H1 (cell line): ENCODE results near the gene KRTAP2-4. TPM values are rescaled to one million over a fixed set of nuclear protein-coding genes. Genes with fewer than 3 reads are reported as not detected.

Experiments used
- CTCF ChIA-PET: fragments of 300-600 bp; sonication (Branson Sonifier 250); formaldehyde crosslinking; loops from one replicate; lab custom pipeline; 2021; ENCODE audit not compliant: partially characterized antibody; lab: Charles Lee
- POLR2A ChIA-PET: fragments of 300-600 bp; sonication (Branson Sonifier 250); formaldehyde crosslinking; loops from one replicate; lab custom pipeline; 2021; ENCODE audit warnings: inconsistent platforms; ENCODE audit not compliant: partially characterized antibody; lab: Charles Lee
- DNase-seq, 2 experiments: peaks; one replicate each; pipeline versions ENCODE4 v3.0.0 to v3.0.0-alpha.2; 2010 to 2022; ENCODE audit warnings: low spot score in 2 of 2, low read depth in 1 of 2, mixed read lengths in 1 of 2
- FAIRE-seq: peaks from 2 replicates; lab custom pipeline; 2011; peaks lifted over from hg19 to GRCh38; lab: Jason Lieb, UNC
- H2AFZ ChIP-seq: 2 replicates; pipeline ENCODE4 v1.8.1; 2012; ENCODE audit warnings: low read length, inconsistent platforms
- H2AK5ac ChIP-seq: 2 replicates; pipeline ENCODE4 v1.6.1; 2013; ENCODE audit warnings: low read depth, low read length
- H2BK120ac ChIP-seq: replicated peaks from 2 replicates; pipeline ENCODE3; 2013; ENCODE audit warnings: low read depth, low read length, inconsistent platforms
- H2BK12ac ChIP-seq: 2 replicates; pipeline ENCODE4 v1.6.1; 2013; ENCODE audit warnings: low read depth, low read length
- H2BK15ac ChIP-seq: 2 replicates; pipeline ENCODE4 v1.6.1; 2013; ENCODE audit warnings: low read length
- H2BK20ac ChIP-seq: 2 replicates; pipeline ENCODE4 v1.6.1; 2013; ENCODE audit warnings: low read length
- H2BK5ac ChIP-seq: 2 replicates; pipeline ENCODE4 v1.6.1; 2013; ENCODE audit warnings: low read depth, low read length
- H3K14ac ChIP-seq: 2 replicates; pipeline ENCODE4 v1.6.1; 2013; ENCODE audit warnings: inconsistent platforms; ENCODE audit not compliant: insufficient read length
- H3K18ac ChIP-seq: 2 replicates; pipeline ENCODE4 v1.6.1; 2013; ENCODE audit warnings: low read length; ENCODE audit errors: extremely low read depth
- H3K23ac ChIP-seq: 2 replicates; pipeline ENCODE4 v1.6.1; 2013; ENCODE audit warnings: inconsistent platforms; ENCODE audit not compliant: insufficient read length
- H3K23me2 ChIP-seq: 2 replicates; pipeline ENCODE4 v1.6.1; 2013; ENCODE audit warnings: low read depth, low read length
- H3K27ac ChIP-seq: 2 replicates; pipeline ENCODE4 v1.6.1; 2011; ENCODE audit warnings: low read depth, low read length, inconsistent platforms
- H3K27me3 ChIP-seq, 4 experiments: replicated peaks in 1 of 4; 1 replicate in 1 of 4; 2 replicates in 3 of 4; pipeline versions ENCODE4 v1.6.1 to v1.8.1; 2011 to 2013; ENCODE audit warnings: low read length in 3 of 4, mild to moderate bottlenecking in 3 of 4, inconsistent platforms in 2 of 4, mixed read lengths in 2 of 4, moderate library complexity in 1 of 4; ENCODE audit not compliant: control insufficient read depth in 3 of 4, insufficient read depth in 3 of 4; ENCODE audit errors: extremely low read depth in 1 of 4
- H3K36me3 ChIP-seq, 4 experiments: 2 replicates each; pipeline versions ENCODE4 v1.6.1 to v1.8.1; 2011 to 2013; ENCODE audit warnings: mild to moderate bottlenecking in 4 of 4, low read length in 3 of 4, moderate library complexity in 2 of 4, control low read depth in 1 of 4, inconsistent platforms in 1 of 4; ENCODE audit not compliant: insufficient read depth in 4 of 4, control insufficient read depth in 2 of 4
- H3K4ac ChIP-seq: replicated peaks from 2 replicates; pipeline ENCODE3; 2013; ENCODE audit warnings: low read length, low read depth, mixed read lengths, inconsistent platforms; ENCODE audit not compliant: insufficient read length
- H3K4me1 ChIP-seq, 4 experiments: replicated peaks in 1 of 4; 1 replicate in 1 of 4; 2 replicates in 3 of 4; pipeline versions ENCODE4 v1.6.1 to v1.8.1; 2011 to 2013; ENCODE audit warnings: low read length in 3 of 4, inconsistent platforms in 2 of 4, mixed read lengths in 1 of 4; ENCODE audit not compliant: insufficient read depth in 4 of 4, control insufficient read depth in 3 of 4
- H3K4me2 ChIP-seq, 2 experiments: 2 replicates each; pipeline versions ENCODE4 v1.6.1 to v1.8.1; 2011 to 2013; ENCODE audit warnings: low read depth in 2 of 2, low read length in 2 of 2, control low read depth in 1 of 2, inconsistent platforms in 1 of 2, mild to moderate bottlenecking in 1 of 2; ENCODE audit not compliant: insufficient read depth in 1 of 2
- H3K4me3 ChIP-seq, 4 experiments: fragments of 200-600, 300-600 bp in 1 of 4; sonication (generic), shearing (Covaris generic), sonication (Bioruptor Twin) in 1 of 4; 2 replicates each; pipeline versions ENCODE4 v1.5.1 to v1.8.1; 2011 to 2016; ENCODE audit warnings: low read length in 4 of 4, low read depth in 3 of 4, control low read depth in 2 of 4, inconsistent platforms in 2 of 4, mild to moderate bottlenecking in 2 of 4, mixed read lengths in 1 of 4, moderate library complexity in 1 of 4; ENCODE audit not compliant: insufficient read depth in 2 of 4; ENCODE audit errors: extremely low read depth in 1 of 4
- H3K56ac ChIP-seq: replicated peaks from 2 replicates; pipeline ENCODE3; 2013; ENCODE audit warnings: low read depth, mild to moderate bottlenecking, mixed read lengths, low read length, inconsistent platforms; ENCODE audit not compliant: insufficient read length
- H3K79me1 ChIP-seq: 2 replicates; pipeline ENCODE4 v1.6.1; 2013; ENCODE audit warnings: low read depth, low read length, control low read depth
- H3K79me2 ChIP-seq, 2 experiments: 2 replicates each; pipeline versions ENCODE4 v1.6.1 to v1.8.1; 2012 to 2013; ENCODE audit warnings: low read length in 2 of 2, mild to moderate bottlenecking in 2 of 2, inconsistent platforms in 1 of 2; ENCODE audit not compliant: insufficient read depth in 2 of 2, control insufficient read depth in 1 of 2
- H3K9ac ChIP-seq, 4 experiments: replicated peaks in 1 of 4; 1 replicate in 1 of 4; 2 replicates in 3 of 4; pipeline versions ENCODE4 v1.6.1 to v1.8.1; 2011 to 2013; ENCODE audit warnings: low read depth in 3 of 4, low read length in 3 of 4, control low read depth in 2 of 4, mild to moderate bottlenecking in 2 of 4, moderate library complexity in 2 of 4, inconsistent platforms in 1 of 4; ENCODE audit errors: extremely low read depth in 1 of 4
- H3K9me3 ChIP-seq, 2 experiments: 2 replicates each; pipeline versions ENCODE4 v1.6.1 to v1.8.1; 2012 to 2013; ENCODE audit warnings: mild to moderate bottlenecking in 2 of 2, moderate library complexity in 2 of 2, control low read depth in 1 of 2, inconsistent platforms in 1 of 2, low read depth in 1 of 2, low read length in 1 of 2, mixed read lengths in 1 of 2; ENCODE audit not compliant: insufficient read depth in 2 of 2
- H4K20me1 ChIP-seq, 2 experiments: replicated peaks in 1 of 2; 2 replicates each; pipeline versions ENCODE3 to v1.8.1; 2011 to 2013; ENCODE audit warnings: inconsistent platforms in 2 of 2, low read length in 2 of 2, mild to moderate bottlenecking in 1 of 2; ENCODE audit not compliant: insufficient read depth in 2 of 2, control insufficient read depth in 1 of 2
- H4K5ac ChIP-seq: 2 replicates; pipeline ENCODE4 v1.6.1; 2013; ENCODE audit warnings: low read length, low read depth, mixed read lengths, inconsistent platforms; ENCODE audit not compliant: insufficient read length
- H4K8ac ChIP-seq: 2 replicates; pipeline ENCODE4 v1.8.0; 2013; ENCODE audit warnings: mild to moderate bottlenecking, moderate library complexity, low read length, inconsistent platforms; ENCODE audit not compliant: insufficient read depth; ENCODE audit errors: extremely low read depth
- H4K91ac ChIP-seq: replicated peaks from 2 replicates; pipeline ENCODE3; 2013; ENCODE audit warnings: low read length, mixed read lengths, inconsistent platforms; ENCODE audit not compliant: insufficient read length
- CREB1 ChIP-seq: IDR thresholded peaks from 2 replicates; pipeline ENCODE4 v1.6.1; 2012; ENCODE audit warnings: inconsistent platforms
- FOSL1 ChIP-seq: IDR thresholded peaks from 2 replicates; pipeline ENCODE4 v1.6.1; 2011; ENCODE audit warnings: mild to moderate bottlenecking, low read depth, low read length, moderate library complexity; ENCODE audit not compliant: insufficient read depth
- HDAC2 ChIP-seq, 2 experiments: fragments of 300-600 bp in 1 of 2; sonication (generic) in 1 of 2; IDR thresholded peaks; 2 replicates each; pipeline ENCODE4 v1.6.1; 2011 to 2012; ENCODE audit warnings: low read depth in 2 of 2, low read length in 2 of 2, mild to moderate bottlenecking in 2 of 2, moderate library complexity in 2 of 2, borderline replicate concordance in 1 of 2, inconsistent platforms in 1 of 2
- RNF2 ChIP-seq: fragments of 200-900, 300-1000 bp; sonication (generic); IDR thresholded peaks from 2 replicates; pipeline ENCODE4 v1.7.1; 2016; ENCODE audit warnings: borderline replicate concordance, low read depth, mild to moderate bottlenecking, antibody characterized with exemption, low read length; ENCODE audit not compliant: poor library complexity, severe bottlenecking; ENCODE audit errors: missing control alignments
- SAP30 ChIP-seq: fragments of 300-600 bp; sonication (generic); IDR thresholded peaks from 2 replicates; pipeline ENCODE4 v1.7.1; 2012; ENCODE audit warnings: low read length, moderate library complexity, mild to moderate bottlenecking, inconsistent platforms; ENCODE audit not compliant: insufficient read depth, insufficient replicate concordance
- SUZ12 ChIP-seq: fragments of 200-600 bp; sonication (generic); IDR thresholded peaks from 2 replicates; pipeline ENCODE4 v1.6.1; 2012; ENCODE audit warnings: mild to moderate bottlenecking, inconsistent platforms, low read length, moderate library complexity, mixed read lengths
- polyA plus RNA-seq, 7 experiments: library from polyadenylated mRNA; depleted of rRNA in 3 of 7; stranded (reverse) in 5 of 7; unstranded in 2 of 7; fragments of >200 nt in 5 of 7; fragments of 200-250 nt in 2 of 7; gene quantifications; 1 replicate in 5 of 7; 2 replicates in 1 of 7; 4 replicates in 1 of 7; pipeline versions ENCODE4 v1.2.1 to v1.2.3, GENCODE V29; 2011 to 2013; ENCODE audit warnings: missing spikeins in 2 of 7, mixed read lengths in 2 of 7
- total RNA-seq: library from RNA; stranded (reverse); fragmentation: NEBNext Ultra II Directional; extraction: Animal tissue kit (Norgen Biotek cat#: 25700); gene quantifications from 2 replicates; pipeline ENCODE4 v1.2.1, GENCODE V29; 2021

Gene KRTAP2-4
- total and polyA plus RNA-seq, 2 of the 8 experiments (the other 6 are each of a cell fraction or from before 2014, with no cell fraction given): not detected

GRCh38 chr17:41020336-41020735 is 45.3 kb downstream of the KRTAP2-4 start:
- no peak overlapping the region for H2AFZ ChIP-seq
- no peaks in the 10 kb centered on the region for H4K20me1 ChIP-seq
- no peak overlapping the region for H3K9ac ChIP-seq
- H3K4me2 ChIP-seq: no peak overlapping the region
- no peak overlapping the region for H4K91ac ChIP-seq
- no peaks in the 10 kb centered on the region for H3K9me3 ChIP-seq
- H3K36me3 ChIP-seq: no peaks in the 10 kb centered on the region
- no peak overlapping the region for H2BK12ac ChIP-seq
- no peak overlapping the region for H2BK120ac ChIP-seq
- no peak overlapping the region for H3K4ac ChIP-seq
- H3K27me3 ChIP-seq: no peaks in the 10 kb centered on the region; a peak in 1 of 7 replicates
- DNase-seq (no peak), FAIRE-seq (no peak)
- H4K5ac ChIP-seq: no peak overlapping the region
- H2BK15ac ChIP-seq: no peak overlapping the region
- H2AK5ac ChIP-seq: no peak overlapping the region
- H3K23me2 ChIP-seq: no peaks in the 10 kb centered on the region
- H3K79me2 ChIP-seq: no peaks in the 10 kb centered on the region
- H3K18ac ChIP-seq: no peak overlapping the region
- no peak overlapping the region for H3K4me3 ChIP-seq
- H3K14ac ChIP-seq: no peak overlapping the region
- no peak overlapping the region for H4K8ac ChIP-seq
- ChIA-PET CTCF (interaction anchor here (0.6 to 1.3 kb wide), 4 partner anchors 40 to 459 kb away, joined by 3 to 4 read pairs (median 3); no protein-coding TSS in a partner anchor), POLR2A (no interaction called here)
- H2BK20ac ChIP-seq: no peak overlapping the region
- H3K27ac ChIP-seq: no peak overlapping the region
- TF ChIP-seq FOSL1 (no peak), CREB1 (no peak), HDAC2 (IDR thresholded peaks at IDR 0.05; ENCODE audit: borderline replicate concordance in 1 of 2, low read depth in 2 of 2, low read length in 2 of 2) (no peak), SUZ12 (no peak), SAP30 (no peak), RNF2 (no peak)
- no peak overlapping the region for H3K23ac ChIP-seq
- H3K79me1 ChIP-seq: no peaks in the 10 kb centered on the region
- H3K56ac ChIP-seq: no peak overlapping the region
- no peaks in the 10 kb centered on the region for H3K4me1 ChIP-seq
- no peak overlapping the region for H2BK5ac ChIP-seq
